B cell (primary cell): ENCODE measurements around the gene DAB1. TPM values are rescaled to one million over a fixed set of nuclear protein-coding genes. Genes with fewer than 3 reads are reported as not detected.

Experiments
- ATAC-seq: fragments of 200-7000 bp; cut with Tn5 transposase; one replicate; pipeline ENCODE4 v1.10.0; 2021; ENCODE audit warnings: low read depth, mild to moderate bottlenecking, moderate number of reproducible peaks, moderate library complexity
- CTCF ChIA-PET: fragments of 350-600 bp; sonication (Branson Sonifier 250); formaldehyde crosslinking; loops from one replicate; lab custom pipeline; 2021; ENCODE audit warnings: antibody characterized with exemption, inconsistent platforms; lab: Charles Lee
- POLR2A ChIA-PET: fragments of 350-600 bp; sonication (Branson Sonifier 250); formaldehyde crosslinking; loops from one replicate; lab custom pipeline; 2021; ENCODE audit warnings: antibody characterized with exemption; lab: Charles Lee
- DNase-seq: peaks from one replicate; pipeline ENCODE4 v3.0.0; 2013
- H2AFZ ChIP-seq: 2 replicates; pipeline ENCODE4 v1.6.1; 2012; ENCODE audit warnings: mild to moderate bottlenecking, low read depth, low read length; ENCODE audit not compliant: insufficient read depth, poor library complexity, severe bottlenecking
- H3K27ac ChIP-seq, 2 donors: 1 replicate in 1 of 2; 2 replicates in 1 of 2; pipeline ENCODE4 v1.5.1; 2012 to 2013; ENCODE audit warnings: low read length in 2 of 2, mild to moderate bottlenecking in 2 of 2, moderate library complexity in 1 of 2
- H3K27me3 ChIP-seq, 4 experiments: fragments of 200-600 bp in 1 of 4; sonication (generic) in 1 of 4; replicated peaks in 1 of 4; 1 replicate in 2 of 4; 2 replicates in 2 of 4; pipeline versions ENCODE4 v1.6.1 to v1.7.0; 2013 to 2016; ENCODE audit warnings: low read length in 3 of 4, mild to moderate bottlenecking in 2 of 4, mixed read lengths in 1 of 4, moderate library complexity in 1 of 4; ENCODE audit not compliant: insufficient read depth in 4 of 4, control insufficient read depth in 3 of 4; ENCODE audit errors: control extremely low read depth in 1 of 4
- H3K36me3 ChIP-seq, 2 experiments: replicated peaks in 1 of 2; 1 replicate in 1 of 2; 2 replicates in 1 of 2; pipeline versions ENCODE4 v1.6.1 to v1.7.1; 2013; ENCODE audit warnings: low read length in 1 of 2; ENCODE audit not compliant: insufficient read depth in 2 of 2, control insufficient read depth in 1 of 2; ENCODE audit errors: control extremely low read depth in 1 of 2, extremely low read depth in 1 of 2
- H3K4me1 ChIP-seq, 2 donors: fragments of 200-600 bp in 1 of 2; sonication (generic) in 1 of 2; 1 replicate in 1 of 2; 2 replicates in 1 of 2; pipeline versions ENCODE4 v1.5.1 to v1.6.1; 2013 to 2017; ENCODE audit warnings: low read length in 2 of 2; ENCODE audit not compliant: control insufficient read depth in 2 of 2, insufficient read depth in 2 of 2
- H3K4me2 ChIP-seq: replicated peaks from 2 replicates; pipeline ENCODE3; 2012; ENCODE audit warnings: mild to moderate bottlenecking, low read depth, low read length; ENCODE audit not compliant: poor library complexity, severe bottlenecking
- H3K4me3 ChIP-seq, 5 experiments: fragments of 200-600 bp in 1 of 5; sonication (generic) in 1 of 5; 1 replicate in 3 of 5; 2 replicates in 2 of 5; pipeline versions ENCODE4 v1.5.1 to v1.7.0; 2011 to 2016; ENCODE audit warnings: low read length in 4 of 5, mild to moderate bottlenecking in 4 of 5, low read depth in 2 of 5, control low read depth in 1 of 5, moderate library complexity in 1 of 5; ENCODE audit not compliant: insufficient read depth in 1 of 5; ENCODE audit errors: control extremely low read depth in 1 of 5, extremely low read depth in 1 of 5
- H3K79me2 ChIP-seq: fragments of 200-600 bp; sonication (generic); one replicate; pipeline ENCODE4 v1.6.0; 2016; ENCODE audit warnings: low read length; ENCODE audit not compliant: control insufficient read depth, insufficient read depth
- H3K9ac ChIP-seq: fragments of 200-600 bp; sonication (generic); 2 replicates; pipeline ENCODE4 v1.6.1; 2017; ENCODE audit warnings: mild to moderate bottlenecking, low read length, moderate library complexity
- H3K9me3 ChIP-seq, 3 donors: one replicate each; pipeline versions ENCODE4 v1.6.1 to v1.7.1; 2013; ENCODE audit warnings: low read length in 2 of 3; ENCODE audit not compliant: control insufficient read depth in 2 of 3, insufficient read depth in 1 of 3; ENCODE audit errors: control extremely low read depth in 1 of 3
- H4K20me1 ChIP-seq: 2 replicates; pipeline ENCODE4 v1.6.0; 2012; ENCODE audit warnings: mild to moderate bottlenecking, low read length; ENCODE audit not compliant: insufficient read depth, control insufficient read depth, poor library complexity, severe bottlenecking
- H3K27ac Mint-ChIP-seq: one replicate; pipeline ENCODE4 v1.8.0; 2021; ENCODE audit warnings: mixed read lengths
- H3K27me3 Mint-ChIP-seq: one replicate; pipeline ENCODE4 v1.8.0; 2021; ENCODE audit warnings: mixed read lengths
- H3K4me1 Mint-ChIP-seq: one replicate; pipeline ENCODE4 v1.8.0; 2021; ENCODE audit warnings: mixed read lengths
- H3K4me3 Mint-ChIP-seq: one replicate; pipeline ENCODE4 v1.8.0; 2021; ENCODE audit warnings: mixed read lengths
- H3K9me3 Mint-ChIP-seq: one replicate; pipeline ENCODE4 v1.8.0; 2022; ENCODE audit warnings: mixed read lengths; ENCODE audit not compliant: insufficient read depth
- CTCF ChIP-seq: fragments of 200-600 bp; IDR thresholded peaks from one replicate; pipeline ENCODE4 v1.8.0; 2022; ENCODE audit warnings: antibody characterized with exemption, mild to moderate bottlenecking
- EZH2 ChIP-seq: IDR thresholded peaks from 2 replicates; pipeline ENCODE4 v1.6.1; 2012; ENCODE audit warnings: borderline replicate concordance, low read depth, mild to moderate bottlenecking, moderate library complexity, low read length; ENCODE audit not compliant: insufficient read depth, poor library complexity, severe bottlenecking
- WGBS: methylation state at CpG from one replicate; pipeline ENCODE4 v1.1.5; 2013; ENCODE audit warnings: missing lambda C conversion rate; ENCODE audit not compliant: insufficient coverage; 5-methylcytosine and 5-hydroxymethylcytosine counted together
- intact Hi-C: fragments of 100-400 bp; cut with micrococcal nuclease; formaldehyde crosslinking; loops from one replicate; pipeline ENCODE4 v1.10.0; 2022
- polyA plus RNA-seq: library from polyadenylated mRNA; depleted of rRNA; stranded (reverse); fragments of >200 nt; gene quantifications from 2 replicates; pipeline ENCODE4 v1.2.3, GENCODE V29; 2012
- total RNA-seq, 2 donors: library from RNA; stranded (reverse); fragments of 120-200 nt in 1 of 2; gene quantifications; 1 replicate in 1 of 2; 2 replicates in 1 of 2; pipeline versions ENCODE4 v1.2.3 to v1.2.4, GENCODE V29; 2013 to 2022

The DAB1 gene
- total and polyA plus RNA-seq, 2 donors (not counting 1 experiment from before 2014, with no cell fraction given) = not detected

GRCh38 chr1:57250021-57250420 lies 173.8 kb downstream of the DAB1 start:
- Mint-ChIP-seq H3K9me3 (peaks cover 3% of the 10 kb centered on the region), H3K4me1 (no peaks in the 10 kb centered on the region), H3K4me3 (no peak overlapping the region), H3K27me3 (peaks cover 5% of the 10 kb centered on the region), H3K27ac (no peak overlapping the region)
- Histone ChIP-seq H4K20me1 (no peaks in the 10 kb centered on the region), H3K27ac (no peak overlapping the region), H3K9me3 (peaks cover 0 to 8% (median 8%) of the 10 kb centered on the region in 3 donors), H3K79me2 (no peaks in the 10 kb centered on the region), H3K9ac (no peak overlapping the region), H2AFZ (no peak overlapping the region), H3K4me2 (no peak overlapping the region), H3K36me3 (no peaks in the 10 kb centered on the region), H3K4me3 (no peak overlapping the region), H3K4me1 (no peaks in the 10 kb centered on the region), H3K27me3 (no peaks in the 10 kb centered on the region)
- no peak for TF ChIP-seq CTCF
- no peak for TF ChIP-seq EZH2
- ChIA-PET POLR2A (no interaction called here), CTCF (interaction anchor here (0.5 kb wide), 1 partner anchor 418 kb away, joined by 3 read pairs; no protein-coding TSS in a partner anchor)
- intact Hi-C loops = no loop called here
- DNase-seq (no peak), ATAC-seq (no peak)
- no CpG with 5 or more reads among the region's 3 CpGs for whole genome bisulfite sequencing

GRCh38 chr1:57249511-57249910 lies 174.3 kb downstream of the DAB1 start:
- H3K27me3 ChIP-seq = no peaks in the 10 kb centered on the region
- peaks cover 5% of the 10 kb centered on the region for H3K27me3 Mint-ChIP-seq

More at GRCh38 chr1:57249511-57249910, 174.3 kb downstream of the DAB1 start:
- H3K4me1 ChIP-seq = no peaks in the 10 kb centered on the region
- intact Hi-C loops = no loop called here
- ChIA-PET POLR2A (no interaction called here), CTCF (no interaction called here)
- no peaks in the 10 kb centered on the region for H3K79me2 ChIP-seq
- no peaks in the 10 kb centered on the region for H4K20me1 ChIP-seq
- no peak overlapping the region for H3K4me2 ChIP-seq
- peaks cover 0 to 8% (median 8%) of the 10 kb centered on the region in 3 donors for H3K9me3 ChIP-seq
- H2AFZ ChIP-seq = no peak overlapping the region
- Mint-ChIP-seq H3K9me3 (peaks cover 3% of the 10 kb centered on the region), H3K27ac (no peak overlapping the region), H3K4me1 (no peaks in the 10 kb centered on the region), H3K4me3 (no peak overlapping the region)
- H3K9ac ChIP-seq = no peak overlapping the region
- no peaks in the 10 kb centered on the region for H3K36me3 ChIP-seq
- DNase-seq (no peak), ATAC-seq (no peak)
- WGBS = 100% methylated on average over 1 of the region's 2 CpGs
- TF ChIP-seq CTCF (no peak), EZH2 (no peak)
- no peak overlapping the region for H3K27ac ChIP-seq
- no peak overlapping the region for H3K4me3 ChIP-seq
